IPS DF 19.7 (cell line): ENCODE measurements around the gene SEH1L.
"Not testable (repeated sequence)": the region's sequence is repeated elsewhere in the genome, so short reads cannot be mapped to it uniquely, and the experiment has no call there.

Experiments used
- DNase-seq: peaks from one replicate; pipeline ENCODE4 v3.0.0-alpha.2; 2013; ENCODE audit warnings: low read depth, low spot score

Gene SEH1L

GRCh38 chr18:12939162-12939561 lies 8.6 kb upstream of the SEH1L start:
- DNase-seq: no peak

- no peak for DNase-seq
Observed at GRCh38 chr18:12943215-12943614, 4.6 kb upstream of the SEH1L start.

- DNase-seq: no peak
Observed at GRCh38 chr18:12944709-12945108, 3.1 kb upstream of the SEH1L start.

- DNase-seq: no peak
Observed at GRCh38 chr18:12946549-12947284, 1.1 kb upstream of the SEH1L start.

- no peak for DNase-seq
Observed at GRCh38 chr18:12948050-12948804, 416 bp downstream of the SEH1L start.

GRCh38 chr18:12958478-12958877 lies 10.7 kb downstream of the SEH1L start:
- no peak for DNase-seq

GRCh38 chr18:12960395-12960794 lies 12.6 kb downstream of the SEH1L start:
- DNase-seq: no peak

- no peak for DNase-seq
Observed at GRCh38 chr18:12960853-12961397, 13.1 kb downstream of the SEH1L start.

- DNase-seq: no peak
Observed at GRCh38 chr18:12963069-12963468, 15.3 kb downstream of the SEH1L start.

- no peak for DNase-seq
Observed at GRCh38 chr18:12968115-12968514, 20.3 kb downstream of the SEH1L start.

GRCh38 chr18:12968619-12969018 lies 20.8 kb downstream of the SEH1L start:
- no peak for DNase-seq

- no peak for DNase-seq
Observed at GRCh38 chr18:12973562-12974213, 25.9 kb downstream of the SEH1L start.

- no peak for DNase-seq
Observed at GRCh38 chr18:12975488-12975887, 27.7 kb downstream of the SEH1L start.

GRCh38 chr18:12976305-12976704 lies 28.5 kb downstream of the SEH1L start:
- no peak for DNase-seq

GRCh38 chr18:12980065-12980464 lies 32.3 kb downstream of the SEH1L start:
- not testable (repeated sequence) for DNase-seq

- DNase-seq: no peak
Observed at GRCh38 chr18:12989397-12990122, 41.7 kb downstream of the SEH1L start.

GRCh38 chr18:12990123-12990475 lies 42.3 kb downstream of the SEH1L start:
- no peak for DNase-seq

- peak; percentile 12 for DNase-seq
Observed at GRCh38 chr18:12990641-12990966, 42.8 kb downstream of the SEH1L start.

- peak; percentile 86 for DNase-seq
Observed at GRCh38 chr18:12990967-12991820, 43.4 kb downstream of the SEH1L start, which contains the start of gene CEP192. CEP192 (plus strand) TSS chr18:12991362; CDS start chr18:12999425, 8,063 bp downstream.

GRCh38 chr18:12991821-12992179 lies 44.0 kb downstream of the SEH1L start:
- DNase-seq: no peak

GRCh38 chr18:12993439-12993838 lies 45.6 kb downstream of the SEH1L start:
- no peak for DNase-seq
